ENCODE results near the gene ZNF385D.
"Not testable (repeated sequence)": the region's sequence is repeated elsewhere in the genome, so short reads cannot be mapped to it uniquely, and the experiment has no call there.

Gene ZNF385D

DNA sequence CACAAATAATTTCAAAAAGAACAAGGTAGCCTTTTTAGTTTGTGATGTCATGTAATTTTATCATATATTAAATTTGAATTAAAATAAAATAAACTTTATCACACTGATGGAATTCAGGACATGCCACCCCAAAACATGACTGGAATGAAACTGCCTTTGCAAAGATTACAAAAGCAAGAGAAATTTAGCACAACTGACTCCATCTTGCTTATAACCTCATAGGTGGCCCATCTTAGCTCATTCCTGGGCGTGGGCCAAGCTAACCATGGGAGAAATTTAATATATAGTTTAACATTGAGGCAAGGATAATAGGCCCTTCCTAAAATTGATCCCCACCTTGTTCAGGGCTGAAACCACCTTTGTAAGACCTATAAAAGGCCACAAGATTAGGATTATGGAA lies 235.6 kb downstream of the ZNF385D start:
- DNase-seq (ENCODE audit: low read depth): no peak

DNA sequence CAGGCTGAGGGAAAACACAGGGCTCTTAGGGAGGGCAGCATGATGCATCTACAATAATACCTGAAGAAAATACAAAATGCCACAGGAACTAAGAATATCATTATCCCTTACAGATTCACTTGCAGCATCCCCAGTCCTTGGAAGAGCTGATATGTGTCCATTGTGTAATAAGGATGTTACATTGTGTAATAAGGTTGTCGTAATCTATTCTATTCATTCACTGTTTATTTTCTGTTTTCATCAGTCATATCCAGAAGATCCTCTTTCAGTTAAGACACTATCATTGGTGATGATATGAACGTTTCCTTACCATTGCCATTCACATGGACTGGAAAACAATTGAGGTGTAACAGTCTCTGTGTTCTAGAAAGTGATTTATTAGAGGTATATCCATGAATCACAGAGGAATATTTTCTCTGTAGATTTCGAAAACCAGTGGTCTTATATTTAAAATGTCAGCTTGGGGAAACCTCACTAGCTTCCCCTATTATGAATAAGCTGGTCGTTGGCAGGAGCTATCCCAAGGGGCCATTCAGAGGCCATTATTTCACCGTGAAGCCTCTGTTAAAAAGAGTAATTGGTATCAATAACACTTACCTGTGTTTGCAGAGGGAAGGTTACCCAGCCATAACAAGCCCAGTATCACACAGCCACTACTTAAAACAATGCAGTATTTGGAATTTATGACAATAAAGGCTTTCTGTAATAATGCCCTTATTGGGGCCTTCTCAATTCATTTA lies 241.1 kb downstream of the ZNF385D start:
- no peak for DNase-seq (ENCODE audit: low read depth)

DNA sequence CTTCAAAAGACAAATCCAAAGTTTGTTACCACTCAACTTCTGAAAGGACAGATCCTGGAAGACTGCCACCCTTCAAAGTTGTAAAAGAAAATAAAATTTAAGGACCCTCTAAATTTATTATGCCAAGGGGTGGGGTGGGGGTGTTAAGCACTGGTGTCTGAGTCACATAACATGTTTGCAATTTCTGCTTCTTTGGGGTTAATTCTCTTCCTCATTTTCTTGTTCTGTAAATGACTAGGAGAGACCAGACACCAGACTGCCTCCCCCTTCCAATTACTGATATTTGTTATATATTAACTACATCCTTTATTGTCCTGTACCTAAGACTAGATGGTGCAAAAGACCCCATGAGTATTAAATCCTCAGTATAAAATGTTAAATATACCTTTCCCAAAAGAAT lies 242.8 kb downstream of the ZNF385D start:
- no peak for DNase-seq (ENCODE audit: low read depth)

DNA sequence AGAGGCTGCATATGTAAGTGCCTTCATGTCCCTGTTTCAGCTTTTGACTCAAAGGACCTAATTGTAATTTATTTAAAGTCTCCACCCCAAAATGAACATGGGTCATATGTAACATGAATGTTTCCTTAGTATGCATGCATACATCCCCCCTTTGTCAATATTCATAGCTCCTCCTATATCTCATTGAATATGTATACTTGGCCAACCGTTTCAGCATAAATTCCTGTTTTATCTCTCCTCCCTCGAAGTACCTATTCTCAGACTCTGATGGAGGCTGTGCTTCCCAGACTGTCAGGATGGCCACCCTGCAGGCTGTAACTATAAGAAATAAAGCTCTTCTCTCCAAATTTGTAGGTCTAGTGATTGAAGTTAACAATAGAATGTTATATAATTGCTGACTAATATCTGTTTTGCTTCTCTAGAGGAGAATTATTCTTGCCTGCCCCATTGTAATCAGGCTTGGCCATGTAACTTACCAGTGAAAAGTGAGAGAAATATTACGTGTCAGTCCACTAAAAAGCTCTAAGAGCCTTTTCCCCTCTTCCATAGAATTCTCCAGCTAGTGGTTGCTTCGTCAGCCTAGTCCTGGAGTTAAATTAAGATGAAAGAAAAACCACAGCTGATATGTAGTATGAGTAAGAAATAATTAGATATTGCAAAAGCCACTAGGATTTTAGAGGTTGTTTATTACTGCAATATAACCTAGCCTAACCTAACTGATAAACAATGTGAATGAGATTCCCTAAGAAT lies 245.1 kb downstream of the ZNF385D start:
- no peak for DNase-seq (ENCODE audit: low read depth)

DNA sequence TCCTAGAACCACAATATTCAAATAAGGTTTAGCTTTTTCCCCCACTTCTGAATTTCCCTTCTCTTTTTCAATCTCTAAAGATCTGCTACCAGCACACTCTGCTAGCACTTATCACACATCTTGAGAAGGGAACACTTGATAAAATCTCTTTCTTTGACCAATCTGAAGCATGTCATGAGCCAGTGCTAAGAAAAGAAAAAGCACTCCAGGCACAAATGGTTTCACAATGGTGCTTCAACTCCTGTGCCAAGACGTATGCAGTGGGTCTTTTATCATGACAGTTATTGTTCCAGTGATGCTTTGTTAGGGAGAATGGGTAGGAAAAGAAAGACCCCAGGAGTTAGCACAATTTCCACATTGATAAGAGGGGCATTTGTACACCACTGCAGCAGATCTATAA lies 248.4 kb downstream of the ZNF385D start:
- no peak for DNase-seq (ENCODE audit: low read depth)

DNA sequence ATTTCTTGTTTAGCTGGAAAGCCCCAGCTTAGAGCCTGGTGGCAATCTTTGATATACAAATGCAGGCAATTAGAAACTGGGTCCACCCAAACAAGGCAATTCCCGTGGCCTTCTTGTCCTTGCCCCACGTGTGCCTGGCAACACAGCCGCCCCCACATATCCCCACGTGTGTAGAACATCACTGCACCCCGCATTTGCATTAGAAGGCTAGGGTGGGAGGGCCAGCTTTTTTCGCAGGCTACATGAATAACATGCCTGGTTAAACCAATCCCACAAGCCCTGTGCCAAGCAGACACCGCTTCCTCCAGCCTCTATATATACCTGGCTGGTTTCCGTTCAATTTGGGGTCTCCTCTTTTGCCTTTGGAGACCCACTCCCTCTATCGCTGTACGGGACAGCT lies 250.2 kb downstream of the ZNF385D start:
- DNase-seq (ENCODE audit: low read depth): no peak

DNA sequence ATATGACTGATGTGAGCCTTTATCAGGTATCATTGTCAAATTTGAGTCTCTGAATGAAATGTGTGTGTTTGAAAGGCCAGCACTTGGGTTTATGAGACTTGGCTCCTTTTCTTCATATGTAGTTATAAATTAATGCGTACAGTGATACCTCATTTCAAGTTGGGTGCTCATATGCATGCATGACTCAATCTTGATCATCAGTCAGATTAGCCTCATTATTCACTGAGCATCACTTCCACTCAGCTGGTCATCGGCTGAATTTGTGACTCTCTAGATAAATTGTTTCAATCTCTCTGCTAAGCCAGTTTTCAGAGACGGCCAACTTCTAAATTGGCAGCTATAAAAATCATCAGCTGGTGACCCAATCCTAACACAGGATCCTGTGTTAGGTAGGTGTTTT lies 260.3 kb downstream of the ZNF385D start:
- DNase-seq (ENCODE audit: low read depth): not testable (repeated sequence)

DNA sequence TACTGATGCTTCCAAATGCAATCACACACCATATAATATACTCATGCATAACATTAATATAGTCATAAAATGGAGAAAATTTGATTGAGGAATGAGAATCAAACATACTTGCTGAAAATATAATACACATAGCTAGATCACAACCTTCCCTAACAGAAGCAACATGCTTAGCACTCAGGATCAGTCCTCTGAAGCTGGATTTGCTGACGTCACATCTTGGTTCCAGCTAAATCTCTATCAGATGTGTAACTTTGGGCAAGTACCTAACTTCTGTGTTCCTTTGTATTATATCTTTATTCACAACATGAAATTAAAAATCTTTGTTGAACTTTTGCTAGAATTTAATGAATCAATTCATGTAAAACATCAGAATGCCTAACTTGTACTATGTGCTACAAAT lies 263.5 kb downstream of the ZNF385D start:
- DNase-seq (ENCODE audit: low read depth): no peak

DNA sequence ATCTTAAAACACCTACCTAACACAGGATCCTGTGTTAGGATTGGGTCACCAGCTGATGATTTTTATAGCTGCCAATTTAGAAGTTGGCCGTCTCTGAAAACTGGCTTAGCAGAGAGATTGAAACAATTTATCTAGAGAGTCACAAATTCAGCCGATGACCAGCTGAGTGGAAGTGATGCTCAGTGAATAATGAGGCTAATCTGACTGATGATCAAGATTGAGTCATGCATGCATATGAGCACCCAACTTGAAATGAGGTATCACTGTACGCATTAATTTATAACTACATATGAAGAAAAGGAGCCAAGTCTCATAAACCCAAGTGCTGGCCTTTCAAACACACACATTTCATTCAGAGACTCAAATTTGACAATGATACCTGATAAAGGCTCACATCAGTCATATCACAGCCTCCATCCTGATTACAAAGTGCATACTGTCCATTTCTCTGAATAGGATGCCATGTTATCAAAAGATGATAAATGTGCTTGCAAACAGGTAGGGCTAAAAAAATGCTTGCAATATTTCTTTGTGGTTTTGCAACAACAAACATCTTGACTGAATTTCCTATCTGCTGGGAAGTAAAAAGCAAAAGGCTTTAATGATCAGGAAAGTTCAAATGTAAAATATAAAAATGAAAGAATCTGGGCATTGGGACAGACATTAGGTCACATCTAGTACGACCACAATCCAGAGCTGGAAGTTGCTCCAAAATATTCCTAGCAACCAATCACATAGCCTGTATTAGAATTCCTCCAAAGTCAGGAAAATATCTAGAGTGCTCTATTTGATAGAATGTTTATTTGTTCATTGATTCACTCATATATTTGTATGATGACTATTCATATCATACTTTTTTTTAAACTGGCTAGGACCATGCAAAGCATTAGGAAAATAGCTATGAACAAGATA lies 264.7 kb downstream of the ZNF385D start:
- DNase-seq (ENCODE audit: low read depth): not testable (repeated sequence)

DNA sequence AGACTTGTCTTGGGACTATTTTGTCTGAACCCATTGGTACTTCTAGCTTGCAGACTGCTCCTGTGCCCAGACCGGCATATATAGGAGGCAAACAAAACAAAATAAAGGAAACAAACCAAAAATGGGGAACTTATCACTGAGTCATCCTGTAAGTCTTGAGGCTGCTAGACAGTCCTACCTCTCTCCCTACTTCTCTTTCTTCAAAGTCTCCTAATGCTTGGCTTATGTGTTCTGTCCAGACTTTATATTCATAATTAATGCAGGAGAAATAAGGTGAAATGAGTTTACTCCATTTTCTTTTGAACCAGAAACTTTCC lies 266.2 kb downstream of the ZNF385D start:
- DNase-seq (ENCODE audit: low read depth): no peak

DNA sequence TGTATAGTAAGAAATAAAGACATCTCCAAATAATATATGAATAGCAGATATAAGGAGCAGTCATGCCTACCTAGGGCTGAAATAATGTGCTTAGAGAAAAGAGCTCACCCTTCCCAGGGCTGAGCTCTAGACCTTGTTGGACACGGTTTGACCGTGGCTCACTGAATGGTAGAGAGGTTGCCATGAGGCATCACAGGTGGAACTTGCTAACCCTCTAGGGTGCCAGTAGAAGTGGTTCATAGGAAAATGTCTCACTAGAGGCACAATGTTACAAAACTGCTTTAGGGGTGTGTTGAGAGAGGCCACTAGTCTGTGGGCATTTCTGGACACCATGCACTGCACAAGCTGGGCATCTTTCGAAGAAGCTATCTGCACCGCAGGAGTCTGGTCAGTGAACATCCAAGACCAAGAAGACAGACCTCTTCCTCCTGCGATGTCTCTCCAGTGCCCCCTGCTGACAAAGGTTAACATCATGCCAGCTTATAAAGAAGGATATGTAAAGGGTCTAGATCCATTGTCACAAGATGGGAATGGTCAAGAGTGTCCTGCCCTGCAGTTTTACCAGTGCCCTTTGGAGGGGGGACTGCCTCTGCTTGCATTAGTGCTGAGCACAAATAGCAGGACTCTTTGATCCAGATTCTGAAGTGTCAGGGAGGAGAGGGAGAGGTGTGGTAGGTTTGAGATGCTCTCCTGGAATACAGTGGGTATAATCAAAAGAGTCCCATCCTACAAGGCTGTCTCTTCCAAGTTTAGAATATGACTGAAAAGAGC lies 266.8 kb downstream of the ZNF385D start:
- DNase-seq (ENCODE audit: low read depth): peak; percentile 13

DNA sequence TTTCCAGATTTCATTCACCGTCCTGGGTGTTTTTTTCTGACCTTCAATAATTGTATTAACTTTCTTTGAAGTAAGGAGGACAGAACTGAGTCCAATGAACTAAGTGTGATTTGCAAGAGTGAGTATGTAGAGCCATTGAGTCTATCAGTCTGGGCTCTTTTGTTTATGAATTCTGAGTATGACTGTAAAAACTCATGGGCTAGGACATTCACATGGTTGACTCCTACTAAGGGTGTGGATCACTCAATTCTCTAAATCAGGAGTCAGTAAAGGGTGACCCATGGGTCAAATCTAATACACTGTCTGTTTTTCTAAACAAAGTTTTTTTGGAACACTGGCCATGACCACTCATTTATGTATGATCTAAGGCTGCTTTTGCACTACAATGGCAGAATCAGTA lies 269.0 kb downstream of the ZNF385D start:
- DNase-seq (ENCODE audit: low read depth): no peak

DNA sequence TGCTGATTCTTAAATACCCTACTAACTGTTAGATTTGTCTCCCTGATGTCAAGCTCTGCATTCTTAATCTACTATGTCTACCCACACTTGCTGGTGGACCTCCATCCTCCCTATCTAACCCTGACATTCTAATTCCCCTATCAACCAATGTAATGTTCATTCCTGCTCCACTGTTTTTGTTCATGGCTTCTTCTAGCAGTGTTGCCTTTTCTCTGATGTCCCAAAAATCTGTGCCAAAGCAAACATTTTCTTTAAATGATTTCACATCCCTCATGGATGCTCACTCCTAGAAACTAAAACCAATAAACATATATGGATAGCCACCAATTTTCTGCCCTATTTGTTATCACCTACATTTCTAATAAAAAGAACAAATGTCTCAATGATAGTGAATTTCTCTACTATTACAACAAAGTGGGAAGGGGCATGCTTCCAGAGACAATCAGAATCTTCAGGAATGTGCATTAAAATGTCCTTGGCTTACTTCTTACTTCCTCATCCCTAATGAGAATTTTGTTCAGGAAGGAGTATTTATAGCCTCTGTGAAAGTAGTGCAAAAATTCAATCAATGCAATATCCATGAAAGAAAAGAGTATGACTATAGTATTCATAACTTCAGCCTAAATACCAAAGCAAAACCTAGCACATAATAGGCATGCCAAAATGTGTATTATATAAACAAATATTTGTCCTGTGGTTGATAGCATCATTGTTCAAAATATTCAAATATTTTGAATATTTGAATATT lies 273.3 kb downstream of the ZNF385D start:
- DNase-seq (ENCODE audit: low read depth): no peak

DNA sequence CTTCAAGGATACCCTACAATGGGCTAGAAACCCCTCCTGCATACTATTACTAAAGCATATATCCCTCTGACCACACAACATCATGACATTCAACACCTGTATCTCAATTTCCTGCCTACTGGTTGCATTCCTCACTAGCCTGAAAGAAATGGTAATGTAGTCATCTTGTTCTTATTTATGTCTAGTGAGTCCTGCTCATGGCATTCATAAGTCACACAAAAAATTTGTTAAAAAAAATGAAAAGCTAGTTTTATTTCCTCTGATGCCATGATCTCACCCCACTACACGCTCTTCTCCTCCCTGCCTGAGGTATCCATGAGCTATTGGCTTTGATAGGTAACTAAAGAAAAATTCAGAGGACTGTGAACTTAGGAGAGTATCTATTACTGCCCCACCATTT lies 284.5 kb downstream of the ZNF385D start:
- no peak for DNase-seq (ENCODE audit: low read depth)

DNA sequence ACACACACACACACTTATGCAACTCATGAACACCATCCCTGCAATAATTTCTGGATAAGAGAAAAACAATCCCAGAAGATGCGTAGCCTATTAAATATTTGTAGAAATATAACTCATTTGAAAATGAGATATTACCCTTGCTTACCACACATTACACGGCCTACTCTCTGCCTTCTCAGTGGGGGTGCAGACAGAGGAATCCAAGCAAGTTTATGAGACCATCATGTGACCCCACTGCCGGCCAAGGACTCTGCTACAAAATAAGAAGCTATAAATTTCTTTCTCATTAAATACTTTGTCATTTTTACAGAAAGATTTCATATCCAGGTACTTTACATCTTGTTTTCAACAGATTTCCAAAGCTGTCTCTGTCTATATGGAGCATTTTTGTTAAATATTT lies 286.3 kb downstream of the ZNF385D start:
- DNase-seq (ENCODE audit: low read depth): no peak

DNA sequence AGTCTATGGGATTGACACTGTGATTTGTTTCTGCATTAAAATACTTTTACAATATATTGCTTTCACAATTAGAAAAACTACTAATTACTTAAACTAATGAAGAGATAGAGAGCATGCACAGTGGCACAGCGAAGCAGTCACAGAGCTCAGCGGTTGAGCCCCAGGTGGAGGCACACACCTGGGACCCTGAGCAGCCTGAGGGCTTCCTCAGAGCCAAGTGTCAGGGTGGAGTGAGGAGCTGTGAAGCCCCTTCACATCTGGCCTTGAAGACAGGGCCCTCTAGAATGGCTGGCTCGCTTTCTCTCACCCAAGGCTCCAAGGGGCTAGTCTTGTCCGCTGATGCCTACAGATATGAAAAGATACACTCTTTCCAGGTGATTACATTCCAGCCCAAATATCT lies 287.7 kb downstream of the ZNF385D start:
- DNase-seq (ENCODE audit: low read depth): no peak

DNA sequence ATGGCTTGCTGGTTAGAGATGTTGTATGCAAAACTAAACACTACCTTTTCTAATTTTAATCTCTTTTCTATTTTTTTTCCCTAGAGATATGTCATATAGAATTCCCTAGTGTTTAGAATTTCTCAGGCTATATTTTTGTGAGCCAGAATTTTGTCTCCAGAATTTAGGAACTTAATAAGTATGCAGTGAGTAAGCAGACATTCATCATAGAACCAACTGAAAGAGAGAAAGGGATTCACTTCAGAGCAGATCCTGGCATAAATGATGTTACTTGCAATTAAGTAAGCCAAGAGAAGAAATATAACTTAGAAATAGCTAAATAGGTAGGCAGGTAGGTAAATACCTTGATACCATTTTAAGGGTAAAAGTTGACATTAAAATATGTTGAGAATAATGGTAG lies 288.9 kb downstream of the ZNF385D start:
- no peak for DNase-seq (ENCODE audit: low read depth)

DNA sequence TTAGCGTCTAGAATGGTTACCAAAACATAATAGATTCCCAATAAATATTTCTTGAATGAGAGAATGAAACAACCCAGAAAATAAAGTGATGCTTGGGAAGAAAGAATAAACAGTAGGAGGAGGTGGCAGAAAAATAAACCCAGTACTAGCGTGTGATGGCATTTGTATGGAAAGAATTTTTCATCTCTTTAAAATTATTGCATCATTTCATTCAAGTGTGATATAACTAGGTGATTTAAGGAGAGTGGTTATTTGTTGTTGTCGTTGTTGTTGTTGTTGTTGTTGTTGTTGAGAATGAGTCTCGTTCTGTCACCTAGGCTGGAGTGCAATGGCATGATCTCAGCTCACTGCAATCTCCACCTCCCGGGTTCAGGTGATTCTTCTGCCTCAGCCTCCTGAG lies 293.9 kb downstream of the ZNF385D start:
- no peak for DNase-seq (ENCODE audit: low read depth)

DNA sequence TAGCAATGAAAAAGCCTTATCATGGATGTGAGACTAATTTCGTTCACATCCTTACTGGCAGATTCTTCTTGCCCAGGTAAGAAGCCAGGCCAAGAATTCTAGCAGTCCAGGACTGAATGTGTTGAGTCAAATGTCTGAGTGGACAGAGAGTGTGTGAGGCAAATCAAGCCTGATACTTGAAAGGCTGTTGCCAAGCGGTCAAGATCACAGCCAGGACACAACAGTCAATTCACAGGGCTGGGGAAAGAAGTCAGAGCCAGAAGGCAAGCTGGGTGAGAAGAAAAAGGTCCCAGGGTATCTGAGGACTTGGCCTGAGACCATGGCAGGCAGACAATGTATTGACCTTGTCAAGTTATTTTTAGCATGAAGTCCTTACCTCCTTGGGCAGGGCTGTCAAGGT lies 301.3 kb downstream of the ZNF385D start:
- no peak for DNase-seq (ENCODE audit: low read depth)

DNA sequence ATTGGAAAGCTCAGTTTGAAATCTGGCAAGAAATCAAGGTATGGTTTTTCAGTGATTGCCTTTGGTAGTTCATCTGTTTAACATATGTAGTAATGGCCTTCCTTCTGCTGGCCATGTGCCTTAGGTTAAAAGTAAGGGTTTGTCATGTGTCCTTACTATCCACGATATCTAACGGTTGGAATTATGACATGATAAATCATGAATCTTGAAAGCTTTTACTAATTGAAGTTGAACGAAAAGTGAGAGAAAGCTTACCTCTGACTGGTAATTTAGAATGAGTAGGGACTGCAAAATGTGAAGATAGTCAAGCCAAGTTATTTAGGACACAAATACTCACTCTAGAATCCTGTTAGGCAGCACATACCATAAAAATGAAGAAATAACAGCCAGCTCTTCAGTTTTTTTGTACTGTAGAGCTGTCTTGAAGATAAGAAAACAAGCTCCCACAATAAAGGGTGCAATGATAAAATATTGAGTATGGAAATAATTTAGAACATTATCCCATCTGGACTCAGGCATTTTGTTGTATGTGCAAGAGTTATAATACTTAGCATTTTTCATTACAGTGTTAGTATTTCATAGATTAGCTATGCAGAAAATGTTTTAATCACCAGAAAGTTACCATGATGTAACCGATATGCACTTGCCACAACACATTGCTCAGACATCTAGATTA lies 303.4 kb downstream of the ZNF385D start:
- no peak for DNase-seq (ENCODE audit: low read depth)

DNA sequence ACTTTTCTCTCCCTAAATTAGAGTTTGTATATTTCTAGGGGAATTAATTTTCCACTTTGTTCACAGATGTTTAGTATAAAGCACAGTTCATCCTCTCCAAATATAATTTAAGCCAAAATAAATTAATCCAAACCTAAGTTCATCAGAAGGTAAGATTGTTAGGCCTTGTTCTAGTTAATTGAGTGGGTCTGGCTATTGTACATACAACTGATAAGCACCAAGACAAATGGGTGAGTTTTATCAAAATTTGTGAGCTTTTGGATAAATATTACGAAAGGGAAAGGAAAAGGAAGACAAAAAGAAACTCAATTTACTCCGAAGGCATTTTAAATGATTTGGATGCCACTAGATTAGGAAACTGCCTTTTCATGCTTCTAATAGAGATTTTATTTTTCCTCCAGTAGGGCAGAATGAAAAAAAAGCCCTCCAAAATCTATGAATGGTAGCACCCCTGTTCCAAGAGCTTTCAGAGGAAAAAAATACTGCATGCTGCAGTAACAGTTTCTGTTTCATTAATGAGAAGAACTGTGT lies 304.0 kb downstream of the ZNF385D start:
- DNase-seq (ENCODE audit: low read depth): no peak

Data from ELR (cell line).